ENCODE measurements around the gene CHN2.
"Not testable (repeated sequence)": the region's sequence is repeated elsewhere in the genome, so short reads cannot be mapped to it uniquely, and the experiment has no call there.

Gene CHN2

GRCh38 chr7:29189743-29190201 lies 4.8 kb upstream of the CHN2 start:
- DNase-seq (ENCODE audit: low read depth), result no peak

- DNase-seq (ENCODE audit: low read depth), result no peak
Observed at GRCh38 chr7:29190349-29191045, 4.1 kb upstream of the CHN2 start.

GRCh38 chr7:29192323-29192722 lies 2.3 kb upstream of the CHN2 start:
- DNase-seq (ENCODE audit: low read depth), result no peak

GRCh38 chr7:29192811-29193210 lies 1.8 kb upstream of the CHN2 start:
- DNase-seq (ENCODE audit: low read depth), result no peak

GRCh38 chr7:29193316-29194205 lies 1.0 kb upstream of the CHN2 start:
- DNase-seq (ENCODE audit: low read depth), result no peak

- DNase-seq (ENCODE audit: low read depth), result no peak
Observed at GRCh38 chr7:29194206-29194593, 375 bp upstream of the CHN2 start.

- no peak for DNase-seq (ENCODE audit: low read depth)
Observed at GRCh38 chr7:29196191-29196590, 1.6 kb downstream of the CHN2 start.

- DNase-seq (ENCODE audit: low read depth), result no peak
Observed at GRCh38 chr7:29196971-29197595, 2.5 kb downstream of the CHN2 start.

GRCh38 chr7:29197916-29198315 lies 3.3 kb downstream of the CHN2 start:
- DNase-seq (ENCODE audit: low read depth), result no peak

- DNase-seq (ENCODE audit: low read depth), result no peak
Observed at GRCh38 chr7:29199776-29200175, 5.2 kb downstream of the CHN2 start.

- no peak for DNase-seq (ENCODE audit: low read depth)
Observed at GRCh38 chr7:29202651-29203069, 8.1 kb downstream of the CHN2 start.

- no peak for DNase-seq (ENCODE audit: low read depth)
Observed at GRCh38 chr7:29204491-29205272, 10.1 kb downstream of the CHN2 start.

- DNase-seq (ENCODE audit: low read depth), result no peak
Observed at GRCh38 chr7:29207162-29207801, 12.7 kb downstream of the CHN2 start.

- DNase-seq (ENCODE audit: low read depth), result no peak
Observed at GRCh38 chr7:29208410-29209250, 14.1 kb downstream of the CHN2 start.

GRCh38 chr7:29209745-29210144 lies 15.2 kb downstream of the CHN2 start:
- no peak for DNase-seq (ENCODE audit: low read depth)

- not testable (repeated sequence) for DNase-seq (ENCODE audit: low read depth)
Observed at GRCh38 chr7:29212736-29213135, 18.2 kb downstream of the CHN2 start.

GRCh38 chr7:29214056-29214455 lies 19.5 kb downstream of the CHN2 start:
- no peak for DNase-seq (ENCODE audit: low read depth)

- DNase-seq (ENCODE audit: low read depth), result no peak
Observed at GRCh38 chr7:29214816-29215215, 20.2 kb downstream of the CHN2 start.

GRCh38 chr7:29216128-29216527 lies 21.6 kb downstream of the CHN2 start:
- DNase-seq (ENCODE audit: low read depth), result no peak

GRCh38 chr7:29217113-29217512 lies 22.5 kb downstream of the CHN2 start:
- DNase-seq (ENCODE audit: low read depth), result no peak

- no peak for DNase-seq (ENCODE audit: low read depth)
Observed at GRCh38 chr7:29224726-29225125, 30.2 kb downstream of the CHN2 start.
